ENCODE results near the gene FDX1.

Gene FDX1

GRCh38 chr11:110422306-110422905 is 7.3 kb upstream of the FDX1 start:
- no peak for DNase-seq (ENCODE audit: low spot score in 2 of 2)
- no peaks in the 10 kb centered on the region for H3K27me3 ChIP-seq (ENCODE audit: low read depth)
- H3K4me1 ChIP-seq, result no peaks in the 10 kb centered on the region
- no peaks in the 10 kb centered on the region for H3K36me3 ChIP-seq (replicated peaks)
- H3K9me3 ChIP-seq, result no peaks in the 10 kb centered on the region; the same call in 1 of the 2 replicates
- in situ Hi-C loops (cut with MboI; ENCODE audit: low sequenced_read_pairs), result no loop called here
- no peak overlapping the region for H3K4me3 ChIP-seq

GRCh38 chr11:110424775-110425444 is 4.8 kb upstream of the FDX1 start:
- H3K36me3 ChIP-seq (replicated peaks), result no peaks in the 10 kb centered on the region
- H3K4me1 ChIP-seq, result no peaks in the 10 kb centered on the region
- H3K9me3 ChIP-seq, result no peaks in the 10 kb centered on the region
- in situ Hi-C loops (cut with MboI; ENCODE audit: low sequenced_read_pairs), result no loop called here
- DNase-seq (ENCODE audit: low spot score in 2 of 2), result no peak
- H3K4me3 ChIP-seq, result no peak overlapping the region
- H3K27me3 ChIP-seq (ENCODE audit: low read depth), result no peaks in the 10 kb centered on the region

- no peak overlapping the region for H3K4me3 ChIP-seq
- no peaks in the 10 kb centered on the region for H3K36me3 ChIP-seq (replicated peaks)
- no peaks in the 10 kb centered on the region for H3K9me3 ChIP-seq
- H3K27me3 ChIP-seq (ENCODE audit: low read depth), result no peaks in the 10 kb centered on the region
- H3K4me1 ChIP-seq, result no peaks in the 10 kb centered on the region
- in situ Hi-C loops (cut with MboI; ENCODE audit: low sequenced_read_pairs), result no loop called here
- DNase-seq (ENCODE audit: low spot score in 2 of 2), result no peak
Observed at GRCh38 chr11:110425751-110426545, 3.8 kb upstream of the FDX1 start.

GRCh38 chr11:110428040-110428439 is 1.7 kb upstream of the FDX1 start:
- no peaks in the 10 kb centered on the region for H3K9me3 ChIP-seq
- DNase-seq (ENCODE audit: low spot score in 2 of 2), result no peak
- no peaks in the 10 kb centered on the region for H3K36me3 ChIP-seq (replicated peaks)
- peaks cover 12% of the 10 kb centered on the region for H3K4me1 ChIP-seq
- H3K27me3 ChIP-seq (ENCODE audit: low read depth), result no peaks in the 10 kb centered on the region
- in situ Hi-C loops (cut with MboI; ENCODE audit: low sequenced_read_pairs), result no loop called here
- H3K4me3 ChIP-seq, result no peak overlapping the region

- Histone ChIP-seq H3K4me1 (peaks cover 18% of the 10 kb centered on the region), H3K9me3 (no peaks in the 10 kb centered on the region), H3K4me3 (peak overlapping the region; percentile 61), H3K36me3 (replicated peaks) (no peaks in the 10 kb centered on the region), H3K27me3 (ENCODE audit: low read depth) (no peaks in the 10 kb centered on the region)
- DNase-seq (ENCODE audit: low spot score in 2 of 2), result no peak
- in situ Hi-C loops (cut with MboI; ENCODE audit: low sequenced_read_pairs), result no loop called here
Observed at GRCh38 chr11:110428956-110429730, 605 bp upstream of the FDX1 start.

- Histone ChIP-seq H3K36me3 (replicated peaks) (no peaks in the 10 kb centered on the region), H3K4me1 (peaks cover 18% of the 10 kb centered on the region), H3K9me3 (no peaks in the 10 kb centered on the region), H3K4me3 (peak overlapping the region; percentile 61), H3K27me3 (ENCODE audit: low read depth) (no peaks in the 10 kb centered on the region)
- no peak for DNase-seq (ENCODE audit: low spot score in 2 of 2)
- in situ Hi-C loops (cut with MboI; ENCODE audit: low sequenced_read_pairs), result loop anchor here (10.0 kb wide), 1 partner anchor 226 kb away; no protein-coding TSS in a partner anchor
Observed at GRCh38 chr11:110430267-110431050, 711 bp downstream of the FDX1 start.

- no peaks in the 10 kb centered on the region for H3K27me3 ChIP-seq (ENCODE audit: low read depth)
- peak in 1 of 2 experiments; percentile 20 for DNase-seq (ENCODE audit: low spot score in 2 of 2)
- in situ Hi-C loops (cut with MboI; ENCODE audit: low sequenced_read_pairs), result loop anchor here (10.0 kb wide), 1 partner anchor 226 kb away; no protein-coding TSS in a partner anchor
- no peaks in the 10 kb centered on the region for H3K36me3 ChIP-seq (replicated peaks)
- H3K4me3 ChIP-seq, result peak overlapping the region; percentile 61
- no peaks in the 10 kb centered on the region for H3K9me3 ChIP-seq
- peaks cover 18% of the 10 kb centered on the region for H3K4me1 ChIP-seq
Observed at GRCh38 chr11:110431051-110431672, 1.4 kb downstream of the FDX1 start.

- Histone ChIP-seq H3K27me3 (ENCODE audit: low read depth) (no peaks in the 10 kb centered on the region), H3K36me3 (replicated peaks) (no peaks in the 10 kb centered on the region), H3K4me1 (peaks cover 18% of the 10 kb centered on the region), H3K9me3 (no peaks in the 10 kb centered on the region), H3K4me3 (peak overlapping the region; percentile 61)
- in situ Hi-C loops (cut with MboI; ENCODE audit: low sequenced_read_pairs), result loop anchor here (10.0 kb wide), 1 partner anchor 227 kb away; no protein-coding TSS in a partner anchor
- no peak for DNase-seq (ENCODE audit: low spot score in 2 of 2)
Observed at GRCh38 chr11:110431674-110432073, 1.9 kb downstream of the FDX1 start.

GRCh38 chr11:110432713-110433392 is 3.1 kb downstream of the FDX1 start:
- in situ Hi-C loops (cut with MboI; ENCODE audit: low sequenced_read_pairs), result loop anchor here (10.0 kb wide), 1 partner anchor 228 kb away; no protein-coding TSS in a partner anchor
- Histone ChIP-seq H3K9me3 (no peaks in the 10 kb centered on the region), H3K27me3 (ENCODE audit: low read depth) (no peaks in the 10 kb centered on the region), H3K4me1 (peaks cover 18% of the 10 kb centered on the region), H3K36me3 (replicated peaks) (peaks cover 3% of the 10 kb centered on the region; the same call in 1 of the 2 replicates), H3K4me3 (no peak overlapping the region)
- DNase-seq (ENCODE audit: low spot score in 2 of 2), result peak in 1 of 2 experiments; percentile 8

GRCh38 chr11:110433393-110434333 is 3.9 kb downstream of the FDX1 start:
- no peaks in the 10 kb centered on the region for H3K9me3 ChIP-seq
- peak in 1 of 2 experiments; percentile 55 for DNase-seq (ENCODE audit: low spot score in 2 of 2)
- peaks cover 9% of the 10 kb centered on the region; the same call in 1 of the 2 replicates for H3K36me3 ChIP-seq (replicated peaks)
- in situ Hi-C loops (cut with MboI; ENCODE audit: low sequenced_read_pairs), result loop anchor here (10.0 kb wide), 1 partner anchor 229 kb away; no protein-coding TSS in a partner anchor
- no peak overlapping the region for H3K4me3 ChIP-seq
- no peaks in the 10 kb centered on the region for H3K27me3 ChIP-seq (ENCODE audit: low read depth)
- peaks cover 18% of the 10 kb centered on the region for H3K4me1 ChIP-seq
